H1 (cell line): ENCODE results near the gene LIPA. TPM values are rescaled to one million over a fixed set of nuclear protein-coding genes. Genes with fewer than 3 reads are reported as not detected.

Source experiments
- CTCF ChIA-PET: fragments of 300-600 bp; sonication (Branson Sonifier 250); formaldehyde crosslinking; loops from one replicate; lab custom pipeline; 2021; ENCODE audit not compliant: partially characterized antibody; lab: Charles Lee
- POLR2A ChIA-PET: fragments of 300-600 bp; sonication (Branson Sonifier 250); formaldehyde crosslinking; loops from one replicate; lab custom pipeline; 2021; ENCODE audit warnings: inconsistent platforms; ENCODE audit not compliant: partially characterized antibody; lab: Charles Lee
- DNase-seq, 2 experiments: peaks; one replicate each; pipeline versions ENCODE4 v3.0.0 to v3.0.0-alpha.2; 2010 to 2022; ENCODE audit warnings: low spot score in 2 of 2, low read depth in 1 of 2, mixed read lengths in 1 of 2
- FAIRE-seq: peaks from 2 replicates; lab custom pipeline; 2011; peaks lifted over from hg19 to GRCh38; lab: Jason Lieb, UNC
- H2AFZ ChIP-seq: 2 replicates; pipeline ENCODE4 v1.8.1; 2012; ENCODE audit warnings: low read length, inconsistent platforms
- H2AK5ac ChIP-seq: 2 replicates; pipeline ENCODE4 v1.6.1; 2013; ENCODE audit warnings: low read depth, low read length
- H2BK120ac ChIP-seq: replicated peaks from 2 replicates; pipeline ENCODE3; 2013; ENCODE audit warnings: low read depth, low read length, inconsistent platforms
- H2BK12ac ChIP-seq: 2 replicates; pipeline ENCODE4 v1.6.1; 2013; ENCODE audit warnings: low read depth, low read length
- H2BK15ac ChIP-seq: 2 replicates; pipeline ENCODE4 v1.6.1; 2013; ENCODE audit warnings: low read length
- H2BK20ac ChIP-seq: 2 replicates; pipeline ENCODE4 v1.6.1; 2013; ENCODE audit warnings: low read length
- H2BK5ac ChIP-seq: 2 replicates; pipeline ENCODE4 v1.6.1; 2013; ENCODE audit warnings: low read depth, low read length
- H3K14ac ChIP-seq: 2 replicates; pipeline ENCODE4 v1.6.1; 2013; ENCODE audit warnings: inconsistent platforms; ENCODE audit not compliant: insufficient read length
- H3K18ac ChIP-seq: 2 replicates; pipeline ENCODE4 v1.6.1; 2013; ENCODE audit warnings: low read length; ENCODE audit errors: extremely low read depth
- H3K23ac ChIP-seq: 2 replicates; pipeline ENCODE4 v1.6.1; 2013; ENCODE audit warnings: inconsistent platforms; ENCODE audit not compliant: insufficient read length
- H3K23me2 ChIP-seq: 2 replicates; pipeline ENCODE4 v1.6.1; 2013; ENCODE audit warnings: low read depth, low read length
- H3K27ac ChIP-seq: 2 replicates; pipeline ENCODE4 v1.6.1; 2011; ENCODE audit warnings: low read depth, low read length, inconsistent platforms
- H3K27me3 ChIP-seq, 4 experiments: replicated peaks in 1 of 4; 1 replicate in 1 of 4; 2 replicates in 3 of 4; pipeline versions ENCODE4 v1.6.1 to v1.8.1; 2011 to 2013; ENCODE audit warnings: low read length in 3 of 4, mild to moderate bottlenecking in 3 of 4, inconsistent platforms in 2 of 4, mixed read lengths in 2 of 4, moderate library complexity in 1 of 4; ENCODE audit not compliant: control insufficient read depth in 3 of 4, insufficient read depth in 3 of 4; ENCODE audit errors: extremely low read depth in 1 of 4
- H3K36me3 ChIP-seq, 4 experiments: 2 replicates each; pipeline versions ENCODE4 v1.6.1 to v1.8.1; 2011 to 2013; ENCODE audit warnings: mild to moderate bottlenecking in 4 of 4, low read length in 3 of 4, moderate library complexity in 2 of 4, control low read depth in 1 of 4, inconsistent platforms in 1 of 4; ENCODE audit not compliant: insufficient read depth in 4 of 4, control insufficient read depth in 2 of 4
- H3K4ac ChIP-seq: replicated peaks from 2 replicates; pipeline ENCODE3; 2013; ENCODE audit warnings: low read length, low read depth, mixed read lengths, inconsistent platforms; ENCODE audit not compliant: insufficient read length
- H3K4me1 ChIP-seq, 4 experiments: replicated peaks in 1 of 4; 1 replicate in 1 of 4; 2 replicates in 3 of 4; pipeline versions ENCODE4 v1.6.1 to v1.8.1; 2011 to 2013; ENCODE audit warnings: low read length in 3 of 4, inconsistent platforms in 2 of 4, mixed read lengths in 1 of 4; ENCODE audit not compliant: insufficient read depth in 4 of 4, control insufficient read depth in 3 of 4
- H3K4me2 ChIP-seq, 2 experiments: 2 replicates each; pipeline versions ENCODE4 v1.6.1 to v1.8.1; 2011 to 2013; ENCODE audit warnings: low read depth in 2 of 2, low read length in 2 of 2, control low read depth in 1 of 2, inconsistent platforms in 1 of 2, mild to moderate bottlenecking in 1 of 2; ENCODE audit not compliant: insufficient read depth in 1 of 2
- H3K4me3 ChIP-seq, 4 experiments: fragments of 200-600, 300-600 bp in 1 of 4; sonication (generic), shearing (Covaris generic), sonication (Bioruptor Twin) in 1 of 4; 2 replicates each; pipeline versions ENCODE4 v1.5.1 to v1.8.1; 2011 to 2016; ENCODE audit warnings: low read length in 4 of 4, low read depth in 3 of 4, control low read depth in 2 of 4, inconsistent platforms in 2 of 4, mild to moderate bottlenecking in 2 of 4, mixed read lengths in 1 of 4, moderate library complexity in 1 of 4; ENCODE audit not compliant: insufficient read depth in 2 of 4; ENCODE audit errors: extremely low read depth in 1 of 4
- H3K56ac ChIP-seq: replicated peaks from 2 replicates; pipeline ENCODE3; 2013; ENCODE audit warnings: low read depth, mild to moderate bottlenecking, mixed read lengths, low read length, inconsistent platforms; ENCODE audit not compliant: insufficient read length
- H3K79me1 ChIP-seq: 2 replicates; pipeline ENCODE4 v1.6.1; 2013; ENCODE audit warnings: low read depth, low read length, control low read depth
- H3K79me2 ChIP-seq, 2 experiments: 2 replicates each; pipeline versions ENCODE4 v1.6.1 to v1.8.1; 2012 to 2013; ENCODE audit warnings: low read length in 2 of 2, mild to moderate bottlenecking in 2 of 2, inconsistent platforms in 1 of 2; ENCODE audit not compliant: insufficient read depth in 2 of 2, control insufficient read depth in 1 of 2
- H3K9ac ChIP-seq, 4 experiments: replicated peaks in 1 of 4; 1 replicate in 1 of 4; 2 replicates in 3 of 4; pipeline versions ENCODE4 v1.6.1 to v1.8.1; 2011 to 2013; ENCODE audit warnings: low read depth in 3 of 4, low read length in 3 of 4, control low read depth in 2 of 4, mild to moderate bottlenecking in 2 of 4, moderate library complexity in 2 of 4, inconsistent platforms in 1 of 4; ENCODE audit errors: extremely low read depth in 1 of 4
- H3K9me3 ChIP-seq, 2 experiments: 2 replicates each; pipeline versions ENCODE4 v1.6.1 to v1.8.1; 2012 to 2013; ENCODE audit warnings: mild to moderate bottlenecking in 2 of 2, moderate library complexity in 2 of 2, control low read depth in 1 of 2, inconsistent platforms in 1 of 2, low read depth in 1 of 2, low read length in 1 of 2, mixed read lengths in 1 of 2; ENCODE audit not compliant: insufficient read depth in 2 of 2
- H4K20me1 ChIP-seq, 2 experiments: replicated peaks in 1 of 2; 2 replicates each; pipeline versions ENCODE3 to v1.8.1; 2011 to 2013; ENCODE audit warnings: inconsistent platforms in 2 of 2, low read length in 2 of 2, mild to moderate bottlenecking in 1 of 2; ENCODE audit not compliant: insufficient read depth in 2 of 2, control insufficient read depth in 1 of 2
- H4K5ac ChIP-seq: 2 replicates; pipeline ENCODE4 v1.6.1; 2013; ENCODE audit warnings: low read length, low read depth, mixed read lengths, inconsistent platforms; ENCODE audit not compliant: insufficient read length
- H4K8ac ChIP-seq: 2 replicates; pipeline ENCODE4 v1.8.0; 2013; ENCODE audit warnings: mild to moderate bottlenecking, moderate library complexity, low read length, inconsistent platforms; ENCODE audit not compliant: insufficient read depth; ENCODE audit errors: extremely low read depth
- H4K91ac ChIP-seq: replicated peaks from 2 replicates; pipeline ENCODE3; 2013; ENCODE audit warnings: low read length, mixed read lengths, inconsistent platforms; ENCODE audit not compliant: insufficient read length
- SRF ChIP-seq: IDR thresholded peaks from 2 replicates; pipeline ENCODE4 v1.6.1; 2011; ENCODE audit warnings: mild to moderate bottlenecking, low read depth, low read length, moderate library complexity
- TCF12 ChIP-seq: IDR thresholded peaks from 2 replicates; pipeline ENCODE4 v1.6.1; 2011; ENCODE audit warnings: low read depth, mild to moderate bottlenecking, low read length
- ZNF274 ChIP-seq: IDR thresholded peaks from 2 replicates; pipeline ENCODE4 v1.7.0; 2012; ENCODE audit warnings: low read length, borderline replicate concordance; ENCODE audit errors: extremely low read depth
- WGBS, 2 experiments: shearing (Covaris generic) in 1 of 2; methylation state at CpG; one replicate each; pipeline versions ENCODE4 v1.1.6 to v1.1.7; 2013 to 2015; ENCODE audit warnings: low lambda C conversion rate in 2 of 2, mixed read lengths in 2 of 2, inconsistent platforms in 1 of 2, low coverage in 1 of 2, missing lambda C conversion rate in 1 of 2; ENCODE audit not compliant: insufficient replicate concordance in 2 of 2, insufficient coverage in 1 of 2, insufficient read length in 1 of 2; ENCODE audit errors: extremely low coverage in 1 of 2, missing lambda C conversion rate in 1 of 2; 5-methylcytosine and 5-hydroxymethylcytosine counted together
- polyA plus RNA-seq, 7 experiments: library from polyadenylated mRNA; depleted of rRNA in 3 of 7; stranded (reverse) in 5 of 7; unstranded in 2 of 7; fragments of >200 nt in 5 of 7; fragments of 200-250 nt in 2 of 7; gene quantifications; 1 replicate in 5 of 7; 2 replicates in 1 of 7; 4 replicates in 1 of 7; pipeline versions ENCODE4 v1.2.1 to v1.2.3, GENCODE V29; 2011 to 2013; ENCODE audit warnings: missing spikeins in 2 of 7, mixed read lengths in 2 of 7
- total RNA-seq: library from RNA; stranded (reverse); fragmentation: NEBNext Ultra II Directional; extraction: Animal tissue kit (Norgen Biotek cat#: 25700); gene quantifications from 2 replicates; pipeline ENCODE4 v1.2.1, GENCODE V29; 2021

Gene LIPA
- total and polyA plus RNA-seq, 2 of the 8 experiments (the other 6 are each of a cell fraction or from before 2014, with no cell fraction given) = 18.1 to 32.4 TPM

GRCh38 chr10:89280508-89280907 is 28.9 kb upstream of the LIPA start:
- DNase-seq (no peak), FAIRE-seq (no peak)
- Histone ChIP-seq H2BK5ac (no peak overlapping the region), H3K56ac (no peak overlapping the region), H3K79me2 (no peaks in the 10 kb centered on the region), H3K36me3 (no peaks in the 10 kb centered on the region), H3K9me3 (no peaks in the 10 kb centered on the region), H4K5ac (no peak overlapping the region), H3K18ac (no peak overlapping the region), H3K9ac (no peak overlapping the region), H3K4ac (no peak overlapping the region), H3K4me3 (no peak overlapping the region), H4K20me1 (no peaks in the 10 kb centered on the region), H3K79me1 (no peaks in the 10 kb centered on the region), H2BK20ac (no peak overlapping the region), H2AFZ (no peak overlapping the region), H2BK12ac (no peak overlapping the region), H4K91ac (no peak overlapping the region), H3K27ac (no peak overlapping the region), H3K4me2 (no peak overlapping the region), H2AK5ac (no peak overlapping the region), H3K4me1 (peaks cover 0 to 8% (median 3%) of the 10 kb centered on the region in 4 experiments; a peak in 3 of 7 replicates), H2BK15ac (no peak overlapping the region), H3K23ac (no peak overlapping the region), H4K8ac (no peak overlapping the region), H2BK120ac (no peak overlapping the region), H3K23me2 (no peaks in the 10 kb centered on the region), H3K14ac (no peak overlapping the region), H3K27me3 (no peaks in the 10 kb centered on the region)
- ChIA-PET POLR2A (interaction anchor here (0.6 kb wide), 1 partner anchor 12 kb away, joined by 3 read pairs; no protein-coding TSS in a partner anchor), CTCF (interaction anchor here (0.9 kb wide), 1 partner anchor 35 kb away, joined by 3 read pairs; no protein-coding TSS in a partner anchor)
- 91% methylated on average over 3 of the region's 3 CpGs; no CpG with 5 or more reads in 1 of the 2 experiments for WGBS, 2 experiments
- TF ChIP-seq TCF12 = no peak
- TF ChIP-seq SRF = no peak
- no peak for TF ChIP-seq ZNF274
